WTC11 (cell line): ENCODE data around the gene POLR3G. TPM values are rescaled to one million over a fixed set of nuclear protein-coding genes. Genes with fewer than 3 reads are reported as not detected.

Source experiments
- ATAC-seq: fragments of 200-7000 bp; cut with Tn5 transposase; 2 replicates; pipeline ENCODE4 v1.10.0; 2021; ENCODE audit warnings: mild to moderate bottlenecking, moderate library complexity
- CTCF ChIA-PET: fragments of 300-600 bp; sonication (Branson Sonifier 250); formaldehyde crosslinking; loops from one replicate; lab custom pipeline; 2021; ENCODE audit warnings: antibody characterized with exemption; lab: Charles Lee
- POLR2A ChIA-PET: fragments of 350-600 bp; sonication (Branson Sonifier 250); formaldehyde crosslinking; loops from one replicate; lab custom pipeline; 2021; ENCODE audit warnings: antibody characterized with exemption; lab: Charles Lee
- DNase-seq: peaks from one replicate; pipeline ENCODE4 v3.0.0; 2021; ENCODE audit warnings: low spot score
- H3K27ac Mint-ChIP-seq: 2 replicates; pipeline ENCODE4 v1.8.0; 2021; ENCODE audit warnings: mixed read lengths
- H3K27me3 Mint-ChIP-seq: 2 replicates; pipeline ENCODE4 v1.8.0; 2021; ENCODE audit warnings: low read depth, mild to moderate bottlenecking, moderate library complexity, mixed read lengths
- H3K36me3 Mint-ChIP-seq: 2 replicates; pipeline ENCODE4 v1.8.0; 2021; ENCODE audit warnings: mixed read lengths
- H3K4me1 Mint-ChIP-seq: 2 replicates; pipeline ENCODE4 v1.8.0; 2022; ENCODE audit warnings: mixed read lengths
- H3K4me3 Mint-ChIP-seq: 2 replicates; pipeline ENCODE4 v1.8.0; 2021; ENCODE audit warnings: mild to moderate bottlenecking, moderate library complexity, mixed read lengths
- H3K9me3 Mint-ChIP-seq: 2 replicates; pipeline ENCODE4 v1.8.0; 2021; ENCODE audit warnings: mixed read lengths
- CBFB ChIP-seq: sonication (generic); formaldehyde crosslinking; IDR thresholded peaks from 2 replicates; pipeline ENCODE4 v1.8.1; 2022; ENCODE audit warnings: mild to moderate bottlenecking, low read depth, missing genetic modification reagents
- CREB1 ChIP-seq: sonication (generic); formaldehyde crosslinking; IDR thresholded peaks from 2 replicates; pipeline ENCODE4 v1.8.0; 2023; ENCODE audit warnings: mild to moderate bottlenecking, missing genetic modification reagents
- E2F1 ChIP-seq: sonication (generic); formaldehyde crosslinking; IDR thresholded peaks from 2 replicates; pipeline ENCODE4 v1.8.0; 2022; ENCODE audit warnings: mild to moderate bottlenecking, missing genetic modification reagents
- E2F5 ChIP-seq: sonication (generic); formaldehyde crosslinking; IDR thresholded peaks from 2 replicates; pipeline ENCODE4 v1.8.1; 2022; ENCODE audit warnings: mild to moderate bottlenecking, moderate library complexity, missing genetic modification reagents
- ELF4 ChIP-seq: sonication (generic); formaldehyde crosslinking; IDR thresholded peaks from 2 replicates; pipeline ENCODE4 v1.8.1; 2022; ENCODE audit warnings: low read depth, mild to moderate bottlenecking, moderate library complexity, missing genetic modification reagents
- ESRRA ChIP-seq: sonication (generic); formaldehyde crosslinking; IDR thresholded peaks from 2 replicates; pipeline ENCODE4 v1.8.1; 2022; ENCODE audit warnings: mild to moderate bottlenecking, missing genetic modification reagents, borderline replicate concordance
- FOXK1 ChIP-seq: sonication (generic); formaldehyde crosslinking; IDR thresholded peaks from 2 replicates; pipeline ENCODE4 v1.8.0; 2022; ENCODE audit warnings: mild to moderate bottlenecking, moderate library complexity, missing genetic modification reagents
- GABPB1 ChIP-seq: sonication (generic); formaldehyde crosslinking; IDR thresholded peaks from 2 replicates; pipeline ENCODE4 v1.8.1; 2023; ENCODE audit warnings: mild to moderate bottlenecking, missing genetic modification reagents
- IRF1 ChIP-seq: sonication (generic); formaldehyde crosslinking; IDR thresholded peaks from 2 replicates; pipeline ENCODE4 v1.8.0; 2023; ENCODE audit warnings: missing genetic modification reagents
- JUN ChIP-seq: sonication (generic); formaldehyde crosslinking; IDR thresholded peaks from 2 replicates; pipeline ENCODE4 v1.8.0; 2023; ENCODE audit warnings: mild to moderate bottlenecking, missing genetic modification reagents
- KAT7 ChIP-seq: sonication (generic); formaldehyde crosslinking; IDR thresholded peaks from 2 replicates; pipeline ENCODE4 v1.8.1; 2023; ENCODE audit warnings: missing genetic modification reagents, mild to moderate bottlenecking, borderline replicate concordance
- MAX ChIP-seq: sonication (generic); formaldehyde crosslinking; IDR thresholded peaks from 2 replicates; pipeline ENCODE4 v1.8.0; 2022; ENCODE audit warnings: mild to moderate bottlenecking, missing genetic modification reagents
- MYBL2 ChIP-seq: sonication (generic); formaldehyde crosslinking; IDR thresholded peaks from 2 replicates; pipeline ENCODE4 v1.8.1; 2023; ENCODE audit warnings: mild to moderate bottlenecking, moderate library complexity, missing genetic modification reagents
- NFE2L1 ChIP-seq: sonication (generic); formaldehyde crosslinking; IDR thresholded peaks from 2 replicates; pipeline ENCODE4 v1.8.1; 2023; ENCODE audit warnings: missing genetic modification reagents
- PRDM15 ChIP-seq: sonication (generic); formaldehyde crosslinking; IDR thresholded peaks from 2 replicates; pipeline ENCODE4 v1.8.0; 2022; ENCODE audit warnings: missing genetic modification reagents
- SMAD3 ChIP-seq: sonication (generic); formaldehyde crosslinking; IDR thresholded peaks from 2 replicates; pipeline ENCODE4 v1.8.0; 2022; ENCODE audit warnings: missing genetic modification reagents, mild to moderate bottlenecking, borderline replicate concordance
- SMAD4 ChIP-seq: sonication (generic); formaldehyde crosslinking; IDR thresholded peaks from 2 replicates; pipeline ENCODE4 v1.8.0; 2022; ENCODE audit warnings: mild to moderate bottlenecking, missing genetic modification reagents
- TEAD1 ChIP-seq: sonication (generic); formaldehyde crosslinking; IDR thresholded peaks from 2 replicates; pipeline ENCODE4 v1.8.0; 2022; ENCODE audit warnings: mild to moderate bottlenecking, missing genetic modification reagents
- ZBTB21 ChIP-seq: sonication (generic); formaldehyde crosslinking; IDR thresholded peaks from 2 replicates; pipeline ENCODE4 v1.8.1; 2023; ENCODE audit warnings: mild to moderate bottlenecking, missing genetic modification reagents, borderline replicate concordance
- ZNF317 ChIP-seq: sonication (generic); formaldehyde crosslinking; IDR thresholded peaks from 2 replicates; pipeline ENCODE4 v1.8.1; 2023; ENCODE audit warnings: low read depth, mild to moderate bottlenecking, moderate library complexity, missing genetic modification reagents, borderline replicate concordance
- ZNF423 ChIP-seq: fragments of 250-450 bp; sonication (Bioruptor Pico); IDR thresholded peaks from 2 replicates; pipeline ENCODE4 v2.1.2; 2022; ENCODE audit warnings: mild to moderate bottlenecking, moderate library complexity
- total RNA-seq: library from RNA; stranded (reverse); gene quantifications from 3 replicates; pipeline ENCODE4 v1.2.3, GENCODE V29; 2021
- TF ChIP-seq, protein P1 (sequence below): fragments of 250-450 bp; sonication (Bioruptor Pico); IDR thresholded peaks from 2 replicates; pipeline ENCODE4 v1.8.0; 2021; ENCODE audit warnings: mild to moderate bottlenecking
- TF ChIP-seq, protein P2 (sequence below): sonication (generic); formaldehyde crosslinking; IDR thresholded peaks from 2 replicates; pipeline ENCODE4 v1.8.1; 2022; ENCODE audit warnings: mild to moderate bottlenecking, missing genetic modification reagents, moderate library complexity, borderline replicate concordance
- TF ChIP-seq, protein P3 (sequence below): sonication (generic); formaldehyde crosslinking; IDR thresholded peaks from 2 replicates; pipeline ENCODE4 v1.8.0; 2023; ENCODE audit warnings: mild to moderate bottlenecking, missing genetic modification reagents

POLR3G gene
- total RNA-seq, 1 experiment from 2014 or later, result 95.4 TPM

DNA sequence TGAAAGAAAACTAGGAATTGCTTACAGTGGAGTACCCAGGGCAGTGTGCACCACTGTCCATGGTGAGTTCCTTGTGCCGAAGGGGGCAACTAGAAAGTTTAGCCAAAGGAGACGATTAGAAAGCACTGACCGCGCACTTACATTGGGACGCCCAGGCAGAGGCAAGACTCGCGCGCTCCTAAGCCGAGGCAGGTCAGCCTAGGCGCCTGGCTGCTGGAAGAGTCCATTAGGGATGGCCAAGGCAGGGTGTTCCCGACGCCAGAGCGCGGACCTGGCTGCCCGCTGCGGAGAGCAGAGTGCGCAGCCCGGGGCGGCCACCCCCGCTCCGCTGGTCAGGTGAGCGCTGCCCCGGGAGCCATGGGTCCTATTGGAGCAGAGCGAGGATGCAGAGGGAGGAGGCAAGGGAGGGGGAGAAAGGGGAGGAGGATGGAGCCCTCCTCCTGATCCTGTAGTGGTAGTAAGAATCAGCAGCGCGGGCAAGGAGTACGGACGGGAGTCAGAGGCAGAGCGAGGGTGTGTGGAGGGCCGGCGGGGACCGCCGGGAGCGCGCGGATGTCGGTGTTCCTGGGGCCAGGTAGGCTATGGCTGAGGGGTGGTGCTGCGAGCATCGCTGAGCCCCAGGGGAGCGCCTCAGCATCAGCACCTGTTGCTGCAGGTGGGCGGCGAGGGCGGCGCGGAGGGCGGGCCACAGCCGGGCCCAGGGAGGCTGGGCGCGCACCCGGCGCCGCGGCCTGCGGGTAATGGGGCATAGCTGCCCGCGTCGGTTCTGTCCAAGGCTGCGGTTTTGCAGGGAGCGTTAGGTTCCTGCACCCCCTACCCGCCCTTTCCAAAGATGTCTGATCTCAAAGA is 83.9 kb downstream of the POLR3G start, which contains the start of gene ADGRV1:
ADGRV1 (plus strand) TSS at position 454 of the 849 bp plus-strand sequence; CDS start at position 553, 99 bp downstream.
- peak; percentile 93 for ATAC-seq
- peak within 1 kb of the TSS; percentile 97 for H3K27ac Mint-ChIP-seq
- H3K4me3 Mint-ChIP-seq, result peak within 1 kb of the TSS; percentile 92
- no peaks in the 10 kb centered on the region for H3K36me3 Mint-ChIP-seq
- no peaks in the 10 kb centered on the region for H3K9me3 Mint-ChIP-seq
- ChIA-PET CTCF (interaction anchor here (0.6 kb wide), 1 partner anchor 26 kb away, joined by 3 read pairs; no protein-coding TSS in a partner anchor), POLR2A (interaction anchor here (0.9 kb wide), 1 partner anchor 84 kb away, joined by 3 read pairs; the partner anchor contains the start of genes MBLAC2 and POLR3G)
- peak; percentile 97 for DNase-seq
- no peaks in the 10 kb centered on the region for H3K27me3 Mint-ChIP-seq
- H3K4me1 Mint-ChIP-seq, result peaks cover 75% of the 10 kb centered on the region
- TF ChIP-seq CREB1 (CRISPR knock-in tag) (0 out of 2 replicates have a peak, but pooled peaks have one; percentile 34), SMAD3 (0 out of 2 replicates have a peak, but pooled peaks have one; percentile 75), ZBTB21 (CRISPR knock-in tag) (peak; percentile 78; the same call in 1 of the 2 replicates), E2F1 (CRISPR knock-in tag) (peak; percentile 60; the same call in 1 of the 2 replicates), KAT7 (CRISPR knock-in tag) (peak; percentile 98; the same call in 1 of the 2 replicates), ELF4 (CRISPR knock-in tag) (no peak), NFE2L1 (0 out of 2 replicates have a peak, but pooled peaks have one; percentile 63), PRDM15 (CRISPR knock-in tag) (peak; percentile 88), JUN (no peak), SMAD4 (CRISPR knock-in tag) (no peak), GABPB1 (CRISPR knock-in tag) (no peak), E2F5 (CRISPR knock-in tag) (peak; percentile 72), FOXK1 (CRISPR knock-in tag) (peak; percentile 56; the same call in 1 of the 2 replicates), ESRRA (CRISPR knock-in tag) (peak; percentile 53; the same call in 1 of the 2 replicates), MAX (CRISPR knock-in tag) (peak; percentile 76; the same call in 1 of the 2 replicates), MYBL2 (peak; percentile 92; the same call in 1 of the 2 replicates), IRF1 (CRISPR knock-in tag) (0 out of 2 replicates have a peak, but pooled peaks have one; percentile 21), ZNF317 (CRISPR knock-in tag) (0 out of 2 replicates have a peak, but pooled peaks have one; percentile 11), TEAD1 (peak; percentile 88), ZNF423 (CRISPR knock-in tag) (peak; percentile 44; the same call in 1 of the 2 replicates), CBFB (CRISPR knock-in tag) (peak; percentile 97)
- TF ChIP-seq, protein P1, sequence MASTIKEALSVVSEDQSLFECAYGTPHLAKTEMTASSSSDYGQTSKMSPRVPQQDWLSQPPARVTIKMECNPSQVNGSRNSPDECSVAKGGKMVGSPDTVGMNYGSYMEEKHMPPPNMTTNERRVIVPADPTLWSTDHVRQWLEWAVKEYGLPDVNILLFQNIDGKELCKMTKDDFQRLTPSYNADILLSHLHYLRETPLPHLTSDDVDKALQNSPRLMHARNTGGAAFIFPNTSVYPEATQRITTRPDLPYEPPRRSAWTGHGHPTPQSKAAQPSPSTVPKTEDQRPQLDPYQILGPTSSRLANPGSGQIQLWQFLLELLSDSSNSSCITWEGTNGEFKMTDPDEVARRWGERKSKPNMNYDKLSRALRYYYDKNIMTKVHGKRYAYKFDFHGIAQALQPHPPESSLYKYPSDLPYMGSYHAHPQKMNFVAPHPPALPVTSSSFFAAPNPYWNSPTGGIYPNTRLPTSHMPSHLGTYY (CRISPR knock-in tag), result no peak; the same call in 1 of the 2 replicates
- TF ChIP-seq, protein P2, sequence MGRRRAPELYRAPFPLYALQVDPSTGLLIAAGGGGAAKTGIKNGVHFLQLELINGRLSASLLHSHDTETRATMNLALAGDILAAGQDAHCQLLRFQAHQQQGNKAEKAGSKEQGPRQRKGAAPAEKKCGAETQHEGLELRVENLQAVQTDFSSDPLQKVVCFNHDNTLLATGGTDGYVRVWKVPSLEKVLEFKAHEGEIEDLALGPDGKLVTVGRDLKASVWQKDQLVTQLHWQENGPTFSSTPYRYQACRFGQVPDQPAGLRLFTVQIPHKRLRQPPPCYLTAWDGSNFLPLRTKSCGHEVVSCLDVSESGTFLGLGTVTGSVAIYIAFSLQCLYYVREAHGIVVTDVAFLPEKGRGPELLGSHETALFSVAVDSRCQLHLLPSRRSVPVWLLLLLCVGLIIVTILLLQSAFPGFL (CRISPR knock-in tag), result no peak
- TF ChIP-seq, protein P3, sequence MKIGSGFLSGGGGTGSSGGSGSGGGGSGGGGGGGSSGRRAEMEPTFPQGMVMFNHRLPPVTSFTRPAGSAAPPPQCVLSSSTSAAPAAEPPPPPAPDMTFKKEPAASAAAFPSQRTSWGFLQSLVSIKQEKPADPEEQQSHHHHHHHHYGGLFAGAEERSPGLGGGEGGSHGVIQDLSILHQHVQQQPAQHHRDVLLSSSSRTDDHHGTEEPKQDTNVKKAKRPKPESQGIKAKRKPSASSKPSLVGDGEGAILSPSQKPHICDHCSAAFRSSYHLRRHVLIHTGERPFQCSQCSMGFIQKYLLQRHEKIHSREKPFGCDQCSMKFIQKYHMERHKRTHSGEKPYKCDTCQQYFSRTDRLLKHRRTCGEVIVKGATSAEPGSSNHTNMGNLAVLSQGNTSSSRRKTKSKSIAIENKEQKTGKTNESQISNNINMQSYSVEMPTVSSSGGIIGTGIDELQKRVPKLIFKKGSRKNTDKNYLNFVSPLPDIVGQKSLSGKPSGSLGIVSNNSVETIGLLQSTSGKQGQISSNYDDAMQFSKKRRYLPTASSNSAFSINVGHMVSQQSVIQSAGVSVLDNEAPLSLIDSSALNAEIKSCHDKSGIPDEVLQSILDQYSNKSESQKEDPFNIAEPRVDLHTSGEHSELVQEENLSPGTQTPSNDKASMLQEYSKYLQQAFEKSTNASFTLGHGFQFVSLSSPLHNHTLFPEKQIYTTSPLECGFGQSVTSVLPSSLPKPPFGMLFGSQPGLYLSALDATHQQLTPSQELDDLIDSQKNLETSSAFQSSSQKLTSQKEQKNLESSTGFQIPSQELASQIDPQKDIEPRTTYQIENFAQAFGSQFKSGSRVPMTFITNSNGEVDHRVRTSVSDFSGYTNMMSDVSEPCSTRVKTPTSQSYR (CRISPR knock-in tag), result no peak
